Spinal cord (tissue), 10 donors: ENCODE data around the gene TFE3. TPM values are rescaled to one million over a fixed set of nuclear protein-coding genes. Genes with fewer than 3 reads are reported as not detected.

Source experiments
- DNase-seq, 6 donors: peaks; one replicate each; pipeline versions ENCODE4 v3.0.0 to v3.0.0-alpha.2; 2013 to 2015; ENCODE audit warnings: low spot score in 6 of 6, low read depth in 4 of 6
- H3K27ac ChIP-seq: one replicate; pipeline ENCODE4 v1.5.1; 2013; ENCODE audit warnings: low read depth, low read length, control low read depth
- H3K27me3 ChIP-seq: one replicate; pipeline ENCODE4 v1.6.1; 2013; ENCODE audit warnings: low read length; ENCODE audit not compliant: control insufficient read depth, insufficient read depth
- H3K36me3 ChIP-seq: one replicate; pipeline ENCODE4 v1.6.1; 2013; ENCODE audit warnings: low read length; ENCODE audit not compliant: control insufficient read depth, insufficient read depth
- H3K4me1 ChIP-seq: one replicate; pipeline ENCODE4 v1.6.1; 2013; ENCODE audit warnings: low read length; ENCODE audit not compliant: control insufficient read depth, insufficient read depth
- H3K4me3 ChIP-seq: one replicate; pipeline ENCODE4 v1.5.1; 2013; ENCODE audit warnings: low read depth, low read length, control low read depth
- H3K9me3 ChIP-seq: one replicate; pipeline ENCODE4 v1.6.1; 2013; ENCODE audit warnings: low read length; ENCODE audit not compliant: control insufficient read depth, insufficient read depth
- WGBS: methylation state at CpG from one replicate; pipeline ENCODE4 v1.1.5; 2013; ENCODE audit warnings: missing lambda C conversion rate; ENCODE audit not compliant: insufficient coverage; 5-methylcytosine and 5-hydroxymethylcytosine counted together
- long read RNA-seq, 4 donors: transcript quantifications; one replicate each; lab custom pipeline, GENCODE V29; 2026
- polyA plus RNA-seq, 2 donors: library from polyadenylated mRNA; unstranded; fragments of 120-200 nt; gene quantifications; one replicate each; pipeline ENCODE4 v1.2.1, GENCODE V29; 2013; ENCODE audit not compliant: insufficient read length in 2 of 2
- total RNA-seq, 2 donors: library from RNA; depleted of rRNA in 1 of 2; stranded (reverse); fragments of 120-200 nt in 1 of 2; fragments of >200 nt in 1 of 2; gene quantifications; one replicate each; pipeline versions ENCODE4 v1.2.3 to v1.2.4, GENCODE V29; 2013 to 2014
- donor health status: healthy.

TFE3 gene
- total RNA-seq, result 10 to 100 TPM; 13.1 to 21.7 TPM
- polyA plus RNA-seq, result 10 to 100 TPM; 36.5 to 41.3 TPM
- long read RNA-seq, donor 1, partial matches to known transcripts, result 8 of 14 reads
- long read RNA-seq, donor 1, other reads (novel, unspliced or antisense), result 0 of 14 reads
- long read RNA-seq, donor 2, partial matches to known transcripts, result 5 of 5 reads
- long read RNA-seq, donor 2, other reads (novel, unspliced or antisense), result 0 of 5 reads
- long read RNA-seq, donor 3, partial matches to known transcripts, result 8 of 12 reads
- long read RNA-seq, donor 3, other reads (novel, unspliced or antisense), result 0 of 12 reads
- long read RNA-seq, donor 4, partial matches to known transcripts, result 20 of 21 reads
- long read RNA-seq, donor 4, other reads (novel, unspliced or antisense), result 0 of 21 reads

GRCh38 chrX:49043220-49043986, at the start of gene TFE3:
Gene TFE3 (minus strand): TSS chrX:49043357. CDS start chrX:49043226, 131 bp downstream.
- Histone ChIP-seq H3K9me3 (no peaks in the 10 kb centered on the region), H3K4me3 (peak within 1 kb of the TSS; percentile 34), H3K27ac (peak within 1 kb of the TSS; percentile 73), H3K4me1 (peaks cover 16% of the 10 kb centered on the region), H3K36me3 (peaks cover 15% of the 10 kb centered on the region), H3K27me3 (no peaks in the 10 kb centered on the region)
- WGBS, result 26% methylated on average over 48 of the region's 67 CpGs
- peak; percentile 83 to 99 (median 93) for DNase-seq

DNA sequence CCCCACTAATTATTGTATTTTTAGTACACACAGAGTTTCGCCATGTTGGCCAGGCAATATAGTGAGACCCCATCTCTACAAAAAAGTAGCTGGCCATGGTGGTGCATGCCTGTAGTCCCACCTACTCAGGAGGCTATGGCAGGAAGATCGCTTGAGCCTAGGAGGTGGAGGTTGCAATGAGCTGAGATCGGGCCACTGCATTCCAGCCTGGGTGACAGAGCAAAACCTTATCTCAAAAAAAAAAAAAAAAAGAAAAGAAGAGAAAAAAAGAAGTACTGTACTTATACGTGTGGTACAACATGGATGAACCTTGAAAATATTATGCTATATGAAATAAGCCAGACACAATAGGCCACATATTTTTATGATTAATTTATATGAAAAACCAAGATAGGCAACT, 46.4 kb upstream of the TFE3 start:
- Histone ChIP-seq H3K27ac (no peak overlapping the region), H3K4me1 (no peaks in the 10 kb centered on the region), H3K27me3 (no peaks in the 10 kb centered on the region), H3K36me3 (no peaks in the 10 kb centered on the region), H3K4me3 (no peak overlapping the region), H3K9me3 (no peaks in the 10 kb centered on the region)
- no peak for DNase-seq
- WGBS, result no CpG with 5 or more reads among the region's 4 CpGs

DNA sequence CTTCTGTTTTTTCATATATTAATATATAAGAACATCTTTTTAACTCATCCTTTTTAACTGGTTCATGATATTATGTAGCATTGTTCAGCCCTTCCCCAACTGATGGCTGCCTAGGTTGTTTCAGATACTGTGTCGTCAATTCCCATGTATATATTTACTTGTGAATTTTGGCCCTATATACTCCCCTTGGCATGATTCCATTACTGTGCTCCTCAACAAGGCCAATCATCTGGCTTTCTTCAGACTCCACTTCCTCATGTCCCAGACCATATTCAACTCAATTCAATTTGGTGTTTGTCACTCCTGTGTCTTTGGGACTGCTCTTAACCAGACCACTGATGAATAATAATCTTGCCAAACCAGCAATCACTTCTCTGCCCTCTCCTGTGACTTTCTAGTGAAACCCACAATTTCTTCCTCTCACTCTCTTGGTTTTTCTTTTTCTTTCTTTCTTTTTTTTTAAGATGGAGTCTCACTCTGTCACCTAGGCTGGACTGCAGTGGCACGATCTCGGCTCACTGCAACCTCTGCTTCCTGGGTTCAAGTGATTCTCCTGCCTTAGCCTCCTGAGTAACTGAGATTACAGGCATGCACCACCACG, 39.2 kb upstream of the TFE3 start:
- DNase-seq, result no peak
- Histone ChIP-seq H3K4me3 (no peak overlapping the region), H3K36me3 (peaks cover 5% of the 10 kb centered on the region), H3K27ac (no peak overlapping the region), H3K9me3 (no peaks in the 10 kb centered on the region), H3K27me3 (no peaks in the 10 kb centered on the region), H3K4me1 (peaks cover 9% of the 10 kb centered on the region)
- 100% methylated on average over 2 of the region's 4 CpGs for WGBS

DNA sequence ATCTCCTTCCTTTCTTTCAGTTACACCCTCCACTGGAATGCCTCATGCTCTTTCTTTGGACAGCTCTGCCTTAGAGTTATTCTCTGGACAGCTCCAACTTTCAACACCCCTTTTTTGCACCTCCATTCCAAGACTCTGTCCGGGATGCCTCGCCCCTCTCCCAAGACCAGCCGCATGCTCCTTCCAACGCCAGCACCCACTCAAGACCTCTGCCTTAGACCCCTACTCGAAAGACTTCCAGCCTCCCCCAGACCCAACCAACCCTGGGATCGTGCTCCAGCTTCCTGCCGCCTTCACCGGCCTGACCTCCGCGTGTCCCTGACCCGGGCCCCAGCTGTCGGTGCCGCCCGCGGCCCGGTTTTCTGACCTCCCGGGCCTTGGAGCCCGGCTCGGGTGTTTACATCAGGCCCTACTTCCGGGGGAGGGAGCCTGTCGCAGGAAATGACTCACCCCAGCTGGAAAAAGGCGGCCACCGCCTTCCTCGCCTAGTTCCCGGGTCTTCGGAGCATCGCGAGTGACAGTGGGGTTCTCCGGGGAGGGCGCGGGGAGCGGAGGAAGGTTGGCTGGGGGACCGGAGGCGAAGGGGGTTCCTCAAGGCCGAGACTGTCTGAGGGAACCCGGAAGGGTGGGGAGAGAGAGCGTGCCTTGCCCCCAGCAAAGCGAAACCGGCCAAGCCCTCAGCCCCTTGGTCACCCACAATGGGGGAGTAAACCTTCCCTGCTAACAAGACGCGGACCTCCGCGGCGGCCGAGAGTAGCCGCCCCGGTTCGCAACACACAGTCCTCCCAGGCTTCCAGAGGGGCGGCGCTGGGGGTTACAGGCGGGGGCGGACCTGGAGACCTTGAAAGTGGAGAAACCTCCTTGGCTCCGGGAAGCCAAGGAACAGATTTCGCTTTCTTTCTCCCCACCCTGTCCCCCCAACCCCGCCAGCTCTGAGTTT, 36.6 kb upstream of the TFE3 start, which contains the start of gene WDR45:
Gene WDR45, minus strand, starts transcription at position 399 of the 940 bp plus-strand sequence. CDS start 1,792 bp downstream, outside the sequence.
- peak within 1 kb of the TSS; percentile 65 for H3K4me3 ChIP-seq
- WGBS, result 24% methylated on average over 48 of the region's 55 CpGs
- H3K27me3 ChIP-seq, result no peaks in the 10 kb centered on the region
- no peaks in the 10 kb centered on the region for H3K9me3 ChIP-seq
- H3K4me1 ChIP-seq, result peaks cover 12% of the 10 kb centered on the region
- peak in 4 of 6 donors; percentile 35 to 86 (median 68) for DNase-seq
- H3K27ac ChIP-seq, result peak within 1 kb of the TSS; percentile 93
- H3K36me3 ChIP-seq, result peaks cover 18% of the 10 kb centered on the region

DNA sequence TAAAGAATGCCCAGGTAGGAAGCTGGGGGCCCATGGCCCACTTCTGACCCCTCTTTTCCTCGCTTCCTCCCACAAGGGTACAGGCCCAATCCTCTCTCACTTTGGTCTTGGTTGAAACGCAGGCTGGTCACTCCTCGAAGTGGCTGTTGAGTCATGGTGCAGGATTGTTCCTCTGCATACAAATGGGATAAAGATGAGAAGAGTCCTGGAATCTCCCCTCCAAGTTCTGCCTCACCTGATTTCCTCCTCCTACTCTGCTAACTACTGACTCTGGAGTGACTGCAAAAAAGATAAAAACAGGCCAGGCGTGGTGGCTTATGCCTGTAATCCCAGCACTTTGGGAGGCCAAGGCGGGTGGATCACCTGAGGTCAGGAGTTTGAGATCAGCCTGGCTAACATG, 34.8 kb upstream of the TFE3 start:
- 67% methylated on average over 1 of the region's 5 CpGs for WGBS

DNA sequence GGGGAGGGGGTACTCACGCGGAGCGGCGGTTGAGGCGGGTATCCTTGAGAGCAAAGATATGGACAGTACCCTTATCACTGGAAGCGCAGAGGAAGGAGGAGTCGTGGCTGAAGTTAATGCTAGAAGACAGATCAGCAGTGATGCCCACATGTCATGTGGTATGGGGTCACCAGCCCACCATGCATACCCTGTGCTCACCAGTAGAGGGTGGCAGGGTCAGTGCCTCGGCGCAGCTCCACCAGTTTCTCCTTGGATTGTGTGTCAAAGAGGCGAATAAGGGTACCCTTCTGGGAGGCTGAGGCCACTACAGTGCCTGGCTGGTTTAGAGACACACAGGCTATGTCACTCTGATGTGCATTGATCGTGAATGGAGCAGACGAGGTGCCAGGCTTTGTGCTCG, 32.2 kb upstream of the TFE3 start:
- Histone ChIP-seq H3K27ac (no peak overlapping the region), H3K36me3 (peaks cover 26% of the 10 kb centered on the region), H3K27me3 (no peaks in the 10 kb centered on the region), H3K4me1 (peaks cover 41% of the 10 kb centered on the region), H3K4me3 (no peak overlapping the region), H3K9me3 (no peaks in the 10 kb centered on the region)
- no peak for DNase-seq
- WGBS, result 90% methylated on average over 10 of the region's 13 CpGs

More for the DNA sequence above, 34.8 kb upstream of the TFE3 start:
- H3K9me3 ChIP-seq, result no peaks in the 10 kb centered on the region
- H3K27me3 ChIP-seq, result no peaks in the 10 kb centered on the region
- H3K4me3 ChIP-seq, result no peak overlapping the region
- H3K36me3 ChIP-seq, result peaks cover 18% of the 10 kb centered on the region
- no peak overlapping the region for H3K27ac ChIP-seq
- DNase-seq, result no peak
- peaks cover 26% of the 10 kb centered on the region for H3K4me1 ChIP-seq

DNA sequence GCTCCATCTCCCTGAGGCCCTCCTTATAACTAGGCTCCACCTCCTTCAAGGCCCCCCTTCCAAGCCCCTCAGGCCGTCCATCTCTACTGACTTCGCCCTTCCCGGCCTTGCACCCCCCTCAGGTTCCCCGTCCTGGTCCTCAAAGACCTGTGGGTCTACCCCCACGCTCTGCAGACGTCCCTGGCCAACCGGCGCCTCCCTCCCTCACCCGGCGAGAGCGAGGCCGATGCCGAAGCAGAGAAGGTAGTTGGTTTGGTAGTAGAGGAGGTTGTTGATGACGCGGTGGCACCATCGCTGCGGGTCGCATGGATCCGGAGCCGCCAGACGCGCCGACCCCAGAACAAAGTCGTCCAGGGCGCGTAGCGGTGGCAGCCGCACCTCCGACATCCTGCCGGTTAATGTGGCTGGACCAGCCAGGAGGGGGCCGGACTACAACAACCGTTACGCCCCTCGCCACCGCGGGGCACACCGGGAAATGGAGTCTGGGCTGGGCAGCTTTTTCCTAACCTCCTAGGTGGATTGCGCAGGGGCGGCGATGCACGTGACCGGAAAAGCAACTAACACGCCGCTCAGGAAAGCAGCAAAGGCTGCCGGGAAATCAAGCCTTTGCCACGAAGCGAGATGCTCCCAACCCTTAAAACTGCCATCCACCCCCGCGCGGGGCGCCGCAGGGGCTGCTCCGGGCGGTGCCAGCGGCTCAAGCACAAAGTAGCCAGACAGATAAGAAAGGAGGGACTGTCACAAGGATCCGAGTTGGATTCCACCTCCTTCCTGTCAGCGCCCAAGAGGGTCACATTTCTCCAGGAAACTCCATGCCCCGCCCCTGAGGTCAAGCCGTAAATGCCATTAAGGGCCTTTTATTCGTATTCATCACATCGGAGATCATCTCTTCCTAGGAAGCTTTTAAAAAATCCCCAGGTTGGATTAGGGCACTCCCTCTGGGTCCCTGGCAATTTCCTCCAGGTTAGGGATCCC, 30.7 kb upstream of the TFE3 start, which contains the start of gene PRAF2:
Gene PRAF2, minus strand, starts transcription at position 402 of the 975 bp plus-strand sequence. Its CDS starts 15 bp downstream, at position 387.
- Histone ChIP-seq H3K9me3 (no peaks in the 10 kb centered on the region), H3K27ac (peak within 1 kb of the TSS; percentile 84), H3K36me3 (peaks cover 30% of the 10 kb centered on the region), H3K4me3 (peak within 1 kb of the TSS; percentile 88), H3K4me1 (peaks cover 33% of the 10 kb centered on the region), H3K27me3 (no peaks in the 10 kb centered on the region)
- WGBS, result 25% methylated on average over 56 of the region's 61 CpGs
- DNase-seq, result peak; percentile 68 to 97 (median 82)

DNA sequence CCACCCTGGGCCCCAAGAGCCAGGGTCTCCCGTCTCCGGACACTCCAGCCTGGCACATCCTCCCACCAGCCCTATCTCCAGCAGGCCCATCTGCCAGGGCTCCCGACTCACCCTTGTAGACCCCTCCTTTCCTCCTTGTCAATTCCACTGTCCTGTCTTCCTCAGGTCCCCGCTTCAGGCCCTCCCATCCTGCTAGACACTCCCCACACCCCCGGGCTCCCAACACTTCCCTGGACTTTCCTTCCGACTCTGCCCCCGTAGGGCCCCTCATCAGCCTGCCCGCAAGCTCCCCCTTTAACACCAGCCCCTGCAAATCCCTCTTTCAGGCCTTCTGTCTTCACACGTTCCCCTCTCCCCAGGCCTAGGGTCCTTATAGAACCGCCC, 29.5 kb upstream of the TFE3 start:
- Histone ChIP-seq H3K27me3 (no peaks in the 10 kb centered on the region), H3K9me3 (no peaks in the 10 kb centered on the region), H3K4me1 (peaks cover 33% of the 10 kb centered on the region), H3K4me3 (peak overlapping the region; percentile 88), H3K27ac (no peak overlapping the region), H3K36me3 (peaks cover 36% of the 10 kb centered on the region)
- WGBS, result 45% methylated on average over 10 of the region's 10 CpGs
- DNase-seq, result peak in 1 of 6 donors; percentile 1
